ENCODE measurements around the gene ETV4.

- TF ChIP-seq CTCF (IDR thresholded peaks at IDR 0.05) (no peak), POLR2A (IDR thresholded peaks at IDR 0.05) (no peak)
Measured at GRCh38 chr17:43572368-43572980, 26.3 kb upstream of the ETV4 start.
